ELF-1 (cell line): ENCODE data around the gene ATP23.

ENCODE experiments used
- DNase-seq: peaks from one replicate; pipeline ENCODE4 v3.0.0-alpha.2; 2016; ENCODE audit warnings: low read depth, low spot score

Gene ATP23

GRCh38 chr12:57983146-57983857 is 41.9 kb downstream of the ATP23 start:
- peak; percentile 36 for DNase-seq

GRCh38 chr12:57983858-57984505 is 42.6 kb downstream of the ATP23 start:
- DNase-seq, result no peak

- DNase-seq, result no peak
Observed at GRCh38 chr12:57984629-57985151, 43.3 kb downstream of the ATP23 start.

GRCh38 chr12:57985685-57986084 is 44.3 kb downstream of the ATP23 start:
- DNase-seq, result no peak

GRCh38 chr12:57989838-57990237 is 48.5 kb downstream of the ATP23 start:
- no peak for DNase-seq

- DNase-seq, result no peak
Observed at GRCh38 chr12:57990241-57990883, 49.0 kb downstream of the ATP23 start.

GRCh38 chr12:57992001-57992400 is 50.6 kb downstream of the ATP23 start:
- no peak for DNase-seq

- no peak for DNase-seq
Observed at GRCh38 chr12:57993030-57993429, 51.7 kb downstream of the ATP23 start.

GRCh38 chr12:57993834-57994233 is 52.5 kb downstream of the ATP23 start:
- no peak for DNase-seq

GRCh38 chr12:57996520-57996919 is 55.2 kb downstream of the ATP23 start:
- DNase-seq, result no peak

GRCh38 chr12:57998251-57998650 is 56.9 kb downstream of the ATP23 start:
- no peak for DNase-seq

- DNase-seq, result no peak
Observed at GRCh38 chr12:58000499-58000898, 59.1 kb downstream of the ATP23 start.

GRCh38 chr12:58007875-58008274 is 66.5 kb downstream of the ATP23 start:
- no peak for DNase-seq

- DNase-seq, result no peak
Observed at GRCh38 chr12:58008634-58009033, 67.3 kb downstream of the ATP23 start.
